A204.1 (cell line): ENCODE data around the gene KCNAB3.
"Not testable (repeated sequence)": the region's sequence is repeated elsewhere in the genome, so short reads cannot be mapped to it uniquely, and the experiment has no call there.

Source experiments
- FAIRE-seq: peaks from 2 replicates; lab custom pipeline; 2012; peaks lifted over from hg19 to GRCh38; lab: Jason Lieb, UNC

Gene KCNAB3

GRCh38 chr17:7929158-7930023 lies at the start of gene KCNAB3:
Gene KCNAB3, minus strand, starts transcription at chr17:7929856. Its CDS starts 421 bp downstream, at chr17:7929435.
- no peak for FAIRE-seq

- no peak for FAIRE-seq
These were observed 48.1 kb upstream of the KCNAB3 start for GRCh38 chr17:7977805-7978204.

GRCh38 chr17:7977039-7977438 lies 47.4 kb upstream of the KCNAB3 start:
- no peak for FAIRE-seq

- FAIRE-seq: no peak
These were observed 45.0 kb upstream of the KCNAB3 start for GRCh38 chr17:7974638-7975131.

- no peak for FAIRE-seq
These were observed 42.6 kb upstream of the KCNAB3 start for GRCh38 chr17:7972131-7972785.

- FAIRE-seq: no peak
These were observed 42.0 kb upstream of the KCNAB3 start for GRCh38 chr17:7971651-7972050.

- FAIRE-seq: no peak
These were observed 39.8 kb upstream of the KCNAB3 start for GRCh38 chr17:7969433-7969832.

- no peak for FAIRE-seq
These were observed 38.1 kb upstream of the KCNAB3 start for GRCh38 chr17:7967751-7968150.

- FAIRE-seq: no peak
These were observed 31.8 kb upstream of the KCNAB3 start for GRCh38 chr17:7961421-7961820.

- no peak for FAIRE-seq
These were observed 30.0 kb upstream of the KCNAB3 start for GRCh38 chr17:7959503-7960253.

GRCh38 chr17:7956228-7956965 lies 26.7 kb upstream of the KCNAB3 start:
- no peak for FAIRE-seq

- no peak for FAIRE-seq
These were observed 26.0 kb upstream of the KCNAB3 start for GRCh38 chr17:7955414-7956227.

- not testable (repeated sequence) for FAIRE-seq
These were observed 23.6 kb upstream of the KCNAB3 start for GRCh38 chr17:7953266-7953665.

- FAIRE-seq: no peak
These were observed 21.6 kb upstream of the KCNAB3 start for GRCh38 chr17:7951143-7951792.

- no peak for FAIRE-seq
These were observed 20.9 kb upstream of the KCNAB3 start for GRCh38 chr17:7950578-7950977.

GRCh38 chr17:7947651-7948050 lies 18.0 kb upstream of the KCNAB3 start:
- FAIRE-seq: no peak

- FAIRE-seq: no peak
These were observed 16.8 kb upstream of the KCNAB3 start for GRCh38 chr17:7946441-7946840.

GRCh38 chr17:7945651-7946050 lies 16.0 kb upstream of the KCNAB3 start:
- FAIRE-seq: no peak

- FAIRE-seq: no peak
These were observed 14.7 kb upstream of the KCNAB3 start for GRCh38 chr17:7944326-7944725.

GRCh38 chr17:7943291-7943690 lies 13.6 kb upstream of the KCNAB3 start:
- no peak for FAIRE-seq

- FAIRE-seq: no peak
These were observed 11.1 kb upstream of the KCNAB3 start for GRCh38 chr17:7940743-7941142.
